GM18951 (cell line): ENCODE data around the gene RBM8A.
"Not testable (repeated sequence)": the region's sequence is repeated elsewhere in the genome, so short reads cannot be mapped to it uniquely, and the experiment has no call there.

Source experiments
- POLR2A ChIP-seq: IDR thresholded peaks from 4 replicates; pipeline ENCODE4 v1.6.1; 2011; ENCODE audit warnings: mild to moderate bottlenecking; ENCODE audit not compliant: insufficient read length, insufficient read depth; ENCODE audit errors: extremely low read depth
- in situ Hi-C: fragments of 300-500 bp; cut with MboI; formaldehyde crosslinking; loops from one replicate; pipeline ENCODE4 v1.12.0; 2022; ENCODE audit warnings: low sequenced_read_pairs, mixed read lengths, inconsistent platforms; ENCODE audit not compliant: unreplicated experiment

RBM8A gene

GRCh38 chr1:145946477-145946986 lies 19.2 kb upstream of the RBM8A start:
- TF ChIP-seq POLR2A: no peak
- in situ Hi-C loops: no loop called here

GRCh38 chr1:145944532-145944931 lies 17.2 kb upstream of the RBM8A start:
- in situ Hi-C loops: no loop called here
- TF ChIP-seq POLR2A: no peak

GRCh38 chr1:145942871-145943270 lies 15.6 kb upstream of the RBM8A start:
- no peak for TF ChIP-seq POLR2A
- in situ Hi-C loops: no loop called here

- TF ChIP-seq POLR2A: no peak
- in situ Hi-C loops: no loop called here
These were observed 15.1 kb upstream of the RBM8A start for GRCh38 chr1:145942405-145942804.

GRCh38 chr1:145937436-145937835 lies 10.2 kb upstream of the RBM8A start:
- TF ChIP-seq POLR2A: no peak
- in situ Hi-C loops: no loop called here

- no peak for TF ChIP-seq POLR2A
- in situ Hi-C loops: no loop called here
These were observed 9.0 kb upstream of the RBM8A start for GRCh38 chr1:145936247-145936646.

GRCh38 chr1:145935708-145936107 lies 8.4 kb upstream of the RBM8A start:
- in situ Hi-C loops: no loop called here
- no peak for TF ChIP-seq POLR2A

- in situ Hi-C loops: not testable (repeated sequence)
These were observed 5.3 kb upstream of the RBM8A start for GRCh38 chr1:145932522-145933009.

- TF ChIP-seq POLR2A: no peak
- in situ Hi-C loops: no loop called here
These were observed 796 bp upstream of the RBM8A start for GRCh38 chr1:145927916-145928643.

GRCh38 chr1:145926686-145927062 lies 610 bp downstream of the RBM8A start:
- in situ Hi-C loops: no loop called here
- TF ChIP-seq POLR2A: no peak

- in situ Hi-C loops: no loop called here
- no peak for TF ChIP-seq POLR2A
These were observed 5.0 kb downstream of the RBM8A start for GRCh38 chr1:145922266-145922665.

GRCh38 chr1:145920297-145920696 lies 7.0 kb downstream of the RBM8A start:
- in situ Hi-C loops: not testable (repeated sequence)

GRCh38 chr1:145918992-145919939 lies 8.0 kb downstream of the RBM8A start:
- peak; percentile 50 for TF ChIP-seq POLR2A
- in situ Hi-C loops: no loop called here
